Keratinocyte (primary cell): ENCODE results near the gene NUP210L. TPM values are rescaled to one million over a fixed set of nuclear protein-coding genes. Genes with fewer than 3 reads are reported as not detected.
"Not testable (repeated sequence)": the region's sequence is repeated elsewhere in the genome, so short reads cannot be mapped to it uniquely, and the experiment has no call there.

Experiments used
- DNase-seq: peaks from one replicate; pipeline ENCODE4 v3.0.0-alpha.2; 2011; ENCODE audit warnings: low read depth, missing footprints, low spot score
- FAIRE-seq: peaks from 2 replicates; lab custom pipeline; 2011; peaks lifted over from hg19 to GRCh38; lab: Jason Lieb, UNC
- H2AFZ ChIP-seq: 2 replicates; pipeline ENCODE4 v1.6.0; 2012; ENCODE audit warnings: low read length, control low read depth, inconsistent platforms; ENCODE audit not compliant: control insufficient read depth
- H3K27ac ChIP-seq: 2 replicates; pipeline ENCODE4 v1.5.1; 2011; ENCODE audit warnings: low read length; ENCODE audit not compliant: control insufficient read depth, insufficient read depth
- H3K27me3 ChIP-seq: 3 replicates; pipeline ENCODE4 v1.6.0; 2011; ENCODE audit warnings: low read length; ENCODE audit not compliant: control insufficient read depth, insufficient read depth; ENCODE audit errors: extremely low read depth
- H3K36me3 ChIP-seq, 2 experiments: 2 replicates in 1 of 2; 3 replicates in 1 of 2; pipeline ENCODE4 v1.5.1; 2011; ENCODE audit warnings: low read length in 2 of 2, mild to moderate bottlenecking in 1 of 2; ENCODE audit not compliant: control insufficient read depth in 2 of 2, insufficient read depth in 2 of 2; ENCODE audit errors: extremely low read depth in 1 of 2
- H3K4me1 ChIP-seq: 3 replicates; pipeline ENCODE4 v1.5.1; 2011; ENCODE audit warnings: low read length; ENCODE audit not compliant: control insufficient read depth, insufficient read depth; ENCODE audit errors: extremely low read depth
- H3K4me2 ChIP-seq: 3 replicates; pipeline ENCODE4 v1.6.0; 2011; ENCODE audit warnings: low read depth, low read length; ENCODE audit not compliant: control insufficient read depth, insufficient read depth; ENCODE audit errors: extremely low read depth
- H3K4me3 ChIP-seq, 3 experiments: fragments of 200-600 bp in 1 of 3; sonication (generic) in 1 of 3; 2 replicates in 2 of 3; 3 replicates in 1 of 3; pipeline ENCODE4 v1.5.1; 2011 to 2016; ENCODE audit warnings: low read length in 3 of 3, mild to moderate bottlenecking in 3 of 3, control low read depth in 2 of 3, inconsistent platforms in 1 of 3, low read depth in 1 of 3, mixed read lengths in 1 of 3, mixed run types in 1 of 3, moderate library complexity in 1 of 3; ENCODE audit not compliant: control insufficient read depth in 2 of 3, insufficient read depth in 2 of 3; ENCODE audit errors: extremely low read depth in 1 of 3
- H3K79me2 ChIP-seq: 2 replicates; pipeline ENCODE4 v1.6.0; 2012; ENCODE audit warnings: low read length; ENCODE audit not compliant: control insufficient read depth, insufficient read depth
- H3K9ac ChIP-seq: 3 replicates; pipeline ENCODE4 v1.6.0; 2011; ENCODE audit warnings: low read length; ENCODE audit not compliant: control insufficient read depth, insufficient read depth; ENCODE audit errors: extremely low read depth
- H3K9me1 ChIP-seq: 3 replicates; pipeline ENCODE4 v1.6.0; 2011; ENCODE audit warnings: low read length; ENCODE audit not compliant: control insufficient read depth, insufficient read depth; ENCODE audit errors: extremely low read depth
- H3K9me3 ChIP-seq: 2 replicates; pipeline ENCODE4 v1.5.1; 2012; ENCODE audit warnings: low read depth, low read length; ENCODE audit not compliant: control insufficient read depth
- H4K20me1 ChIP-seq: 3 replicates; pipeline ENCODE4 v1.6.0; 2011; ENCODE audit warnings: low read length; ENCODE audit not compliant: control insufficient read depth, insufficient read depth; ENCODE audit errors: extremely low read depth
- CTCF ChIP-seq, 3 experiments: IDR thresholded peaks in 1 of 3; conservative IDR thresholded peaks in 1 of 3; optimal IDR thresholded peaks in 1 of 3; 2 replicates in 2 of 3; 3 replicates in 1 of 3; pipeline versions ENCODE3 to v1.5.1; 2011; ENCODE audit warnings: low read length in 3 of 3, mild to moderate bottlenecking in 3 of 3, moderate library complexity in 2 of 3, control low read depth in 1 of 3, inconsistent platforms in 1 of 3; ENCODE audit not compliant: insufficient read depth in 2 of 3; ENCODE audit errors: extremely low read depth in 1 of 3
- EZH2 ChIP-seq: IDR thresholded peaks from one replicate; pipeline ENCODE4 v1.6.1; 2012; ENCODE audit warnings: inconsistent platforms, mild to moderate bottlenecking, low read length, moderate library complexity
- dilution Hi-C: fragments of 300-500 bp; cut with MboI; formaldehyde crosslinking; loops from one replicate; pipeline ENCODE4 v1.7.0; 2020; ENCODE audit warnings: low sequenced_read_pairs; ENCODE audit not compliant: extremely low pct_ligation_motif_present
- polyA plus RNA-seq, 5 experiments: library from polyadenylated mRNA; depleted of rRNA in 3 of 5; stranded (reverse) in 3 of 5; stranded (forward) in 1 of 5; unstranded in 1 of 5; fragments of >200 nt; gene quantifications; 1 replicate in 1 of 5; 2 replicates in 3 of 5; 3 replicates in 1 of 5; pipeline versions ENCODE4 v1.2.1 to v1.2.3, GENCODE V29; 2011 to 2012; ENCODE audit warnings: missing spikeins in 2 of 5, low read depth in 1 of 5, low replicate concordance in 1 of 5

The NUP210L gene
- polyA plus RNA-seq, 1 donor (not counting 4 experiments of a cell fraction or from before 2014, with no cell fraction given) = 0.01 TPM

GRCh38 chr1:154115180-154115579 lies 39.7 kb downstream of the NUP210L start:
- Histone ChIP-seq H3K36me3 (no peaks in the 10 kb centered on the region), H3K79me2 (no peaks in the 10 kb centered on the region), H3K4me2 (no peak overlapping the region), H4K20me1 (no peaks in the 10 kb centered on the region), H3K27me3 (no peaks in the 10 kb centered on the region), H3K9ac (no peak overlapping the region), H3K4me1 (no peaks in the 10 kb centered on the region), H3K4me3 (no peak overlapping the region), H2AFZ (no peak overlapping the region), H3K9me3 (no peaks in the 10 kb centered on the region), H3K27ac (no peak overlapping the region), H3K9me1 (no peaks in the 10 kb centered on the region)
- no peak for TF ChIP-seq CTCF (optimal IDR thresholded peaks at IDR 0.05 in 1 of 3, IDR thresholded peaks at IDR 0.05 in 1 of 3, conservative IDR thresholded peaks at IDR 0.05 in 1 of 3; ENCODE audit: extremely low read depth in 1 of 3, insufficient read depth in 2 of 3, low read length in 3 of 3)
- no peak for TF ChIP-seq EZH2
- dilution Hi-C loops = no loop called here
- DNase-seq (no peak), FAIRE-seq (no peak)

GRCh38 chr1:154104433-154105082 lies 50.3 kb downstream of the NUP210L start:
- no peak overlapping the region for H3K9ac ChIP-seq
- H4K20me1 ChIP-seq = no peaks in the 10 kb centered on the region
- H3K4me3 ChIP-seq = no peak overlapping the region
- no peak overlapping the region for H3K4me2 ChIP-seq
- H2AFZ ChIP-seq = no peak overlapping the region
- H3K79me2 ChIP-seq = no peaks in the 10 kb centered on the region
- no peak for DNase-seq
- TF ChIP-seq EZH2 (no peak), CTCF (optimal IDR thresholded peaks at IDR 0.05 in 1 of 3, IDR thresholded peaks at IDR 0.05 in 1 of 3, conservative IDR thresholded peaks at IDR 0.05 in 1 of 3; ENCODE audit: extremely low read depth in 1 of 3, insufficient read depth in 2 of 3, low read length in 3 of 3) (peak in 2 of 3 experiments; percentile 22 to 25)
- no peaks in the 10 kb centered on the region for H3K9me1 ChIP-seq
- no peaks in the 10 kb centered on the region for H3K36me3 ChIP-seq
- no peaks in the 10 kb centered on the region for H3K4me1 ChIP-seq
- no peak for FAIRE-seq
- H3K9me3 ChIP-seq = no peaks in the 10 kb centered on the region
- H3K27ac ChIP-seq = no peak overlapping the region
- dilution Hi-C loops = no loop called here
- H3K27me3 ChIP-seq = no peaks in the 10 kb centered on the region

- dilution Hi-C loops, FAIRE-seq, H4K20me1 ChIP-seq, H3K4me3 ChIP-seq, H3K36me3 ChIP-seq, H3K79me2 ChIP-seq, H2AFZ ChIP-seq, DNase-seq, H3K4me2 ChIP-seq, H3K4me1 ChIP-seq, H3K9ac ChIP-seq, H3K9me1 ChIP-seq, H3K9me3 ChIP-seq, H3K27ac ChIP-seq, H3K27me3 ChIP-seq: not testable (repeated sequence)
Measured at GRCh38 chr1:154100141-154100540, 54.7 kb downstream of the NUP210L start.
